K562 (cell line): ENCODE results near the gene EPB42. TPM values are rescaled to one million over a fixed set of nuclear protein-coding genes. Genes with fewer than 3 reads are reported as not detected.

Experiments used
- BCLAF1 ChIP-seq, 2 experiments: fragments of 450-650 bp in 1 of 2; IDR thresholded peaks; 2 replicates each; pipeline ENCODE4 v1.6.1; 2011 to 2017; ENCODE audit warnings: low read depth in 2 of 2, antibody characterized with exemption in 1 of 2, borderline replicate concordance in 1 of 2, low read length in 1 of 2, mild to moderate bottlenecking in 1 of 2, mixed read lengths in 1 of 2; ENCODE audit not compliant: control insufficient read depth in 1 of 2
- CBFA2T3 ChIP-seq: fragments of 450-650 bp; IDR thresholded peaks from 2 replicates; pipeline ENCODE4 v1.6.1; 2017
- CCAR2 ChIP-seq: fragments of 200-400 bp; formaldehyde crosslinking; IDR thresholded peaks from 2 replicates; pipeline ENCODE4 v1.6.1; 2017; ENCODE audit warnings: mild to moderate bottlenecking, low read depth, low read length
- CCNT2 ChIP-seq: IDR thresholded peaks from 2 replicates; pipeline ENCODE4 v1.6.1; 2011; ENCODE audit warnings: borderline replicate concordance, low read depth, mild to moderate bottlenecking, moderate library complexity, mixed read lengths, low read length; ENCODE audit not compliant: insufficient read length; ENCODE audit errors: extremely low read depth
- EP300 ChIP-seq: IDR thresholded peaks from 2 replicates; pipeline ENCODE4 v1.6.1; 2012; ENCODE audit warnings: low read length, improper control_type of control experiment
- GABPA ChIP-seq: fragments of 200-800 bp; sonication (Bioruptor generic); conservative IDR thresholded peaks from 2 replicates; pipeline ENCODE4 v1.6.1; 2016; ENCODE audit warnings: low read depth, missing genetic modification characterization, missing compliant biosample characterization
- GATA2 ChIP-seq: sonication (generic); formaldehyde crosslinking; IDR thresholded peaks from 2 replicates; pipeline ENCODE4 v1.4.0; 2020; ENCODE audit warnings: mild to moderate bottlenecking, missing genetic modification reagents
- HDAC6 ChIP-seq: IDR thresholded peaks from 2 replicates; pipeline ENCODE4 v1.6.1; 2012; ENCODE audit warnings: low read depth, mild to moderate bottlenecking, control low read depth, inconsistent platforms, low read length, moderate library complexity
- IRF2 ChIP-seq: sonication (generic); formaldehyde crosslinking; IDR thresholded peaks from 2 replicates; pipeline ENCODE4 v1.8.1; 2022; ENCODE audit warnings: mild to moderate bottlenecking, missing genetic modification reagents
- L3MBTL2 ChIP-seq: fragments of 450-650 bp; IDR thresholded peaks from 2 replicates; pipeline ENCODE4 v1.6.1; 2016; ENCODE audit warnings: mild to moderate bottlenecking, moderate library complexity
- MAX ChIP-seq: sonication (generic); formaldehyde crosslinking; IDR thresholded peaks from 2 replicates; pipeline ENCODE4 v1.9.0; 2022; ENCODE audit warnings: mild to moderate bottlenecking, missing genetic modification reagents
- MTA1 ChIP-seq: fragments of 450-650 bp; IDR thresholded peaks from 2 replicates; pipeline ENCODE4 v1.6.1; 2017; ENCODE audit warnings: borderline replicate concordance
- PHB ChIP-seq: fragments of 250-450 bp; sonication (Bioruptor Pico); IDR thresholded peaks from 2 replicates; pipeline ENCODE4 v1.5.0; 2021
- POLR2AphosphoS5 ChIP-seq: IDR thresholded peaks from 2 replicates; pipeline ENCODE4 v1.6.1; 2011; ENCODE audit warnings: mild to moderate bottlenecking, low read depth, low read length, moderate library complexity; ENCODE audit not compliant: control insufficient read depth, insufficient read depth
- POLR2G ChIP-seq: fragments of 200-400 bp; formaldehyde crosslinking; IDR thresholded peaks from 2 replicates; pipeline ENCODE4 v1.6.1; 2017; ENCODE audit warnings: low read depth, mild to moderate bottlenecking, antibody characterized with exemption, low read length, moderate library complexity
- PPARD ChIP-seq: fragments of 250-450 bp; sonication (Bioruptor Pico); IDR thresholded peaks from 2 replicates; pipeline ENCODE4 v1.8.0; 2022; ENCODE audit warnings: inconsistent platforms, mild to moderate bottlenecking, moderate library complexity
- PYGO2 ChIP-seq: fragments of 450-650 bp; IDR thresholded peaks from 2 replicates; pipeline ENCODE4 v1.6.1; 2016; ENCODE audit warnings: mild to moderate bottlenecking, missing genetic modification characterization, moderate library complexity, missing compliant biosample characterization
- TEAD2 ChIP-seq: fragments of 450-650 bp; IDR thresholded peaks from 2 replicates; pipeline ENCODE4 v1.6.1; 2016; ENCODE audit warnings: missing genetic modification characterization, control low read depth, missing compliant biosample characterization
- XRCC5 ChIP-seq: fragments of 200-400 bp; formaldehyde crosslinking; IDR thresholded peaks from 2 replicates; pipeline ENCODE4 v1.6.1; 2017; ENCODE audit warnings: low read depth, mild to moderate bottlenecking, low read length
- ZNF12 ChIP-seq: sonication (generic); formaldehyde crosslinking; IDR thresholded peaks from 2 replicates; pipeline ENCODE4 v1.4.0; 2020; ENCODE audit warnings: mild to moderate bottlenecking, missing genetic modification reagents
- ZNF184 ChIP-seq: sonication (generic); formaldehyde crosslinking; IDR thresholded peaks from 2 replicates; pipeline ENCODE4 v1.5.0; 2020; ENCODE audit warnings: missing genetic modification reagents
- ZNF639 ChIP-seq, 2 experiments: fragments of 200-800 bp in 1 of 2; sonication (Bioruptor generic) in 1 of 2; sonication (generic) in 1 of 2; formaldehyde crosslinking in 1 of 2; IDR thresholded peaks in 1 of 2; conservative IDR thresholded peaks in 1 of 2; 2 replicates each; pipeline versions ENCODE4 v1.5.0 to v1.6.1; 2016 to 2020; ENCODE audit warnings: missing compliant biosample characterization in 1 of 2, missing genetic modification characterization in 1 of 2, missing genetic modification reagents in 1 of 2
- ZNF75A ChIP-seq: fragments of 450-650 bp; formaldehyde crosslinking; IDR thresholded peaks from 2 replicates; pipeline ENCODE4 v1.4.0; 2020; ENCODE audit warnings: mild to moderate bottlenecking
- polyA plus RNA-seq, 8 experiments: library from polyadenylated mRNA; depleted of rRNA in 4 of 8; stranded (reverse) in 5 of 8; unstranded in 3 of 8; fragments of >200 nt; fragmentation: Nextera tagmentation in 2 of 8; fragmentation: Illumina TruSeq in 1 of 8; extraction: Ambion mirVana in 2 of 8; extraction: Trizol in 1 of 8; gene quantifications; 2 replicates each; pipeline versions ENCODE4 v1.2.1 to v1.2.3, GENCODE V29; 2011 to 2014; ENCODE audit warnings: inconsistent platforms in 1 of 8, missing spikeins in 1 of 8
- total RNA-seq, 7 experiments: library from RNA; depleted of rRNA in 6 of 7; stranded (reverse); fragments of >200 nt in 6 of 7; fragmentation: Illumina TruSeq in 2 of 7; extraction: Trizol in 2 of 7; gene quantifications; 2 replicates each; pipeline versions ENCODE4 v1.2.1 to v1.2.3, GENCODE V29; 2011 to 2021; ENCODE audit warnings: low replicate concordance in 1 of 7
- TF ChIP-seq, protein P1 (sequence below): sonication (generic); formaldehyde crosslinking; IDR thresholded peaks from 2 replicates; pipeline ENCODE4 v1.8.0; 2022; ENCODE audit warnings: missing genetic modification reagents, mild to moderate bottlenecking, moderate library complexity, borderline replicate concordance

Gene EPB42
- total and polyA plus RNA-seq, 9 of the 15 experiments (the other 6 are each of a cell fraction or from before 2014, with no cell fraction given) = 0.38 to 2.3 (median 1.4) TPM

DNA sequence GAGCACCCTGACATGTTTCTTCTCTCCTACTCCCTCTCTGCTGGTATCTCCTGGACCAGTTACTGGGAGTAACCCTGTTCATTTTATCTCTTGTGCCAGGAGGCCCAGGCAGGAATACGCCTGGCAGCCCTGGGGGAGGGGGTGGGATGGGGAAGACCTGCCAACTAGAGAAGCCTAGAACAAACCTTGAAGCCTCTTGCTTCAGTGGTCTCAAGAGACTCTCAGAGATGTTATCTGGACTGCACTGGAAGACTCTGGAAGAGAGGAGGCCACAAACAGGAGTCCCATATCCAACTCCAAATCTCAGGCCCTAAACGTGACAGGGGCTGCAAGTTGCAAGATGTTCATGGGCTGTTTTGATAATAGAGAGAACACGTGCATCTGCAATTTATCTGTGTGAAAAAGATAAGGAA lies at the start of gene EPB42 (continued):
- TF ChIP-seq BCLAF1 (IDR thresholded peaks at IDR 0.05; ENCODE audit: borderline replicate concordance in 1 of 2, control insufficient read depth in 1 of 2, low read depth in 2 of 2, low read length in 1 of 2) (no peak), EP300 (peak; percentile 63), PYGO2 (tag) (no peak), GATA2 (peak; percentile 93), ZNF75A (CRISPR knock-in tag) (no peak), CCAR2 (no peak), TEAD2 (tag) (no peak), IRF2 (CRISPR knock-in tag) (no peak), ZNF12 (no peak), ZNF639 (CRISPR knock-in tag; conservative IDR thresholded peaks at IDR 0.05 in 1 of 2, IDR thresholded peaks at IDR 0.05 in 1 of 2) (peak in 1 of 2 experiments; percentile 28; a peak in 1 of 4 replicates), MAX (CRISPR knock-in tag) (0 out of 2 replicates have a peak, but pooled peaks have one; percentile 15), POLR2G (no peak), GABPA (no peak), L3MBTL2 (peak; percentile 59; the same call in 1 of the 2 replicates), ZNF184 (CRISPR knock-in tag) (no peak), PHB (CRISPR knock-in tag) (no peak), CBFA2T3 (peak; percentile 96), XRCC5 (no peak), CCNT2 (no peak), HDAC6 (no peak), MTA1 (no peak; the same call in 1 of the 2 replicates), PPARD (no peak), POLR2AphosphoS5 (peak; percentile 84; the same call in 1 of the 2 replicates)
- TF ChIP-seq, protein P1, sequence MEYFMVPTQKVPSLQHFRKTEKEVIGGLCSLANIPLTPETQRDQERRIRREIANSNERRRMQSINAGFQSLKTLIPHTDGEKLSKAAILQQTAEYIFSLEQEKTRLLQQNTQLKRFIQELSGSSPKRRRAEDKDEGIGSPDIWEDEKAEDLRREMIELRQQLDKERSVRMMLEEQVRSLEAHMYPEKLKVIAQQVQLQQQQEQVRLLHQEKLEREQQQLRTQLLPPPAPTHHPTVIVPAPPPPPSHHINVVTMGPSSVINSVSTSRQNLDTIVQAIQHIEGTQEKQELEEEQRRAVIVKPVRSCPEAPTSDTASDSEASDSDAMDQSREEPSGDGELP (CRISPR knock-in tag) = no peak
